C4-2B (cell line): ENCODE data around the gene RADIL.
A peak's percentile ranks its signal among the peaks of the same experiment; 100 is the strongest.
"Not testable (repeated sequence)": the region's sequence is repeated elsewhere in the genome, so short reads cannot be mapped to it uniquely, and the experiment has no call there.

Experiments used
- H3K27ac ChIP-seq: fragments of 450-650 bp; 2 replicates; pipeline ENCODE4 v1.5.1; 2017
- ZFX ChIP-seq: fragments of 450-650 bp; IDR thresholded peaks from 2 replicates; pipeline ENCODE4 v1.6.1; 2017
- TF ChIP-seq, protein P1 (sequence below): fragments of 450-650 bp; conservative IDR thresholded peaks from 2 replicates; pipeline ENCODE4 v1.5.1; 2017; ENCODE audit warnings: mild to moderate bottlenecking

RADIL gene

DNA sequence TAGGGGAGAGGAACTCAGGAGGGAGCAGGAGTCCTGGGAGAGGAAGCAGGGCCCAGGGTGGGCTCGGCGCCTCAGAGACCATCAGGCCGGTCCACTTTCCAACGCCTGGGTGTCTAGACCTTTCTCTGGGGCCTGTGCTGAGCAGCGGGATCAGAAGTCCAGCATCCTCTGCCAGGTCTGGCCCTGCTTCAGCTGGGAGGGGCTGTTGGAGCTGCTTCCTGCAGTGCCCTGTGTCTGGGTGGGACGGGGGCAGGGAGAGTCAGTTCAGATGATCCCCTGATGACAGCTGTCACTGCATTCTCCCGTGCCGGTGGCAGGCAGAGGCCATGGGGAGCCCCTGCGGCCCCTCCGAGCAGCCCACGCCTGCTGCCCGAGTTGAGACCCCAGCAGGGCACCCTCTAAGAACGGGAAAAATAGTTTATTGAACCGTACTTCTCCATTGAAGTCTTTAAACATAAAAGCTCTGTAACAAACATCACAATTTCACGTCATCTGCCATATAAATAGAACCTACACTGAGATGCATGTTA lies 84.7 kb downstream of the RADIL start:
- no peak overlapping the region for H3K27ac ChIP-seq
- TF ChIP-seq, protein P1, sequence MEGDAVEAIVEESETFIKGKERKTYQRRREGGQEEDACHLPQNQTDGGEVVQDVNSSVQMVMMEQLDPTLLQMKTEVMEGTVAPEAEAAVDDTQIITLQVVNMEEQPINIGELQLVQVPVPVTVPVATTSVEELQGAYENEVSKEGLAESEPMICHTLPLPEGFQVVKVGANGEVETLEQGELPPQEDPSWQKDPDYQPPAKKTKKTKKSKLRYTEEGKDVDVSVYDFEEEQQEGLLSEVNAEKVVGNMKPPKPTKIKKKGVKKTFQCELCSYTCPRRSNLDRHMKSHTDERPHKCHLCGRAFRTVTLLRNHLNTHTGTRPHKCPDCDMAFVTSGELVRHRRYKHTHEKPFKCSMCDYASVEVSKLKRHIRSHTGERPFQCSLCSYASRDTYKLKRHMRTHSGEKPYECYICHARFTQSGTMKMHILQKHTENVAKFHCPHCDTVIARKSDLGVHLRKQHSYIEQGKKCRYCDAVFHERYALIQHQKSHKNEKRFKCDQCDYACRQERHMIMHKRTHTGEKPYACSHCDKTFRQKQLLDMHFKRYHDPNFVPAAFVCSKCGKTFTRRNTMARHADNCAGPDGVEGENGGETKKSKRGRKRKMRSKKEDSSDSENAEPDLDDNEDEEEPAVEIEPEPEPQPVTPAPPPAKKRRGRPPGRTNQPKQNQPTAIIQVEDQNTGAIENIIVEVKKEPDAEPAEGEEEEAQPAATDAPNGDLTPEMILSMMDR = no peak
- TF ChIP-seq ZFX = no peak

DNA sequence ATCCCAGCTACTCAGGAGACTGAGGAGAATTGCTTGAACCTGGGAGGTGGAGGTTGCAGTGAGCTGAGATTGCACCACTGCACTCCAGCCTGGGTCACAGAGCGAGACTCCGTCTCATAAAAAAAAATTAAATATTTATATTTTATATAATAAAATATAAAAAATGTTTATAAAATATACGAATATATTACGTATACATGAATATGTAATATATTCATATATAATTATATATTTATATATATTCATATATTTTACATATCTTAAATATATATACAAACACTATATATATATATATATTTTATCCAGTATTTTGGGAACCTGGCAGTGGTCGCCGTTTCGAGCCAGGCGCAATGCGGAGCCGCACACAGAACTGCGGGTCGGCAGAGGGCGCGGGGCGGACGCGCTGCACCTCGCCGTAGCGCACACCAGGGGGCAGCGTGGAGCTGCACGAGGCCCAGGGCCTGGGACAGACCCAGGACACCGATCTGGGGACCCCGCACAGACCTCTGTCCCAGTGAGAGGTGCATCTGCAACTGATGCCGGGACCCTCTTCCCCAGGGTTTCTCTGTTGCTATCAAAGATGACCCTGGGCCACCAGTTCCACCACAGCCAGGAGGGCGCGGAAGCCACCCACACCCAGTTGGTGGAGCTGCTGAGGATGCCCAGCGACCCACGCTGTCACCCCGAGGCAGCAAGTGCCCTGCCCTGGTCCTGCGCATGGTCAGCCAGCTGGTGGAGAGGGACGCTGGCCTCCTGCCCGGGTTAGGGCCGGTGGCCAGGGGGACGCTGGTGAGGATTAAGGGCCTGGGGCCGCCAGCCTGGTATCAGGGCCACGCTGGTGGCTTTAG lies 85.4 kb downstream of the RADIL start:
- no peak for TF ChIP-seq ZFX
- TF ChIP-seq, protein P1 = peak; percentile 89
- no peak overlapping the region for H3K27ac ChIP-seq

DNA sequence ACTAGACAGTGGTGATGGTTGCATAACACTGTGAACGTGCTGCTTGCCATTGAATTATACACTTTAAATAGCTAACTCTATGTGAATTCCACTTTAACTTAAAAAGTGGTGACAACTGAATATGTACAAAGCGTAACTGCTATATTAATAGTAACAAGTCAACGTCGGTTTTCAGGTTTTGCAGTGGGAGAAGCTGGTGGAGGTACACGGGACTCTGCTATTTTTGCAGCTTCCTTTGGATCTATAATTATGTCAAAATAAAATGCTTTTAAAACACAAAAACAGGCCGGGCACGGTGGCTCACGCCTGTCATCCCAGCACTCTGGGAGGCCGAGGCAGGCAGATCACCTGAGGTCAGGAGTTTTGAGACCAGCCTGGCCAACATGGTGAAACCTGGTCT lies 87.1 kb downstream of the RADIL start:
- no peak overlapping the region for H3K27ac ChIP-seq
- TF ChIP-seq, protein P1 = no peak
- TF ChIP-seq ZFX = no peak

GRCh38 chr7:4794591-4795350 lies 88.7 kb downstream of the RADIL start:
- TF ChIP-seq, protein P1 = no peak
- no peak for TF ChIP-seq ZFX
- no peak overlapping the region for H3K27ac ChIP-seq

DNA sequence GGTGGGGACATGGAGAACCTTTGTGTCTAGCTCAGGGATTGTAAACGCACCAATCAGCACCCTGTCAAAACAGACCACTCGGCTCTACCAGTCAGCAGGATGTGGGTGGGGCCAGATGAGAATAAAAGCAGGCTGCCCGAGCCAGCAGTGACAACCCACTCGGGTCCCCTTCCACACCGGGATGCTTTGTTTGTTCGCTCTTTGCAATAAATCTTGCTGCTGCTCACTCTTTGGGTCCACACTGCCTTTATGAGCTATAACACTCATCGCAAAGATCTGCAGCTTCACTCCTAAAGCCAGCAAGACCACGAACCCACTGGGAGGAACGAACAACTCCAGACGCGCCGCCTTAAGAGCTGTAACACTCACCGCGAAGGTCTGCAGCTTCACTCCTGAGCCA lies 89.3 kb downstream of the RADIL start:
- not testable (repeated sequence) for H3K27ac ChIP-seq

DNA sequence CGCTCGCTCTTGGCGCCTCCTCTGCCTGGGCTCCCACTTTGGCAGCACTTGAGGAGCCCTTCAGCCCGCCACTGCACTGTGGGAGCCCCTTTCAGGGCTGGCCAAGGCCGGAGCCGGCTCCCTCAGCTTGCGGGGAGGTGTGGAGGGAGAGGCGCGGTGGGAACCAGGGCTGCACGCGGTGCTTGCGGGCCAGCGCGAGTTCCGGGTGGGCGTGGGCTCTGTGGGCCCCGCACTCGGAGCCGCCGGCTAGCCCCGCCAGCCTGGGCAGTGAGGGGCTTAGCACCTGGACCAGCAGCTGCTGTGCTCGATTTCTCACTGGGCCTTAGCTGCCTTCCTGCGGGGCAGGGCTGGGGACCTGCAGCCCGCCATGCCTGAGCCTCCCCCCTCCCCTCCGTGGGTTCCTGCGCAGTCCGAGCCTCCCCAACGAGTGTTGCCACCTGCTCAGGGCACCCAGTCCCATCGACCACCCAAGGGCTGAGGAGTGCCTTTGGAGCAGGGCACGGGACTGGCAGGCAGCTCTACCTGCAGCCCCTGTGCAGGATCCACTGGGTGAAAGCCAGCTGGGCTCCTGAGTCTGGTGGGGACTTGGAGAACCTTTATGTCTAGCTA lies 90.0 kb downstream of the RADIL start:
- not testable (repeated sequence) for H3K27ac ChIP-seq

GRCh38 chr7:4792537-4793126 lies 90.9 kb downstream of the RADIL start:
- H3K27ac ChIP-seq = no peak overlapping the region
- no peak for TF ChIP-seq ZFX

DNA sequence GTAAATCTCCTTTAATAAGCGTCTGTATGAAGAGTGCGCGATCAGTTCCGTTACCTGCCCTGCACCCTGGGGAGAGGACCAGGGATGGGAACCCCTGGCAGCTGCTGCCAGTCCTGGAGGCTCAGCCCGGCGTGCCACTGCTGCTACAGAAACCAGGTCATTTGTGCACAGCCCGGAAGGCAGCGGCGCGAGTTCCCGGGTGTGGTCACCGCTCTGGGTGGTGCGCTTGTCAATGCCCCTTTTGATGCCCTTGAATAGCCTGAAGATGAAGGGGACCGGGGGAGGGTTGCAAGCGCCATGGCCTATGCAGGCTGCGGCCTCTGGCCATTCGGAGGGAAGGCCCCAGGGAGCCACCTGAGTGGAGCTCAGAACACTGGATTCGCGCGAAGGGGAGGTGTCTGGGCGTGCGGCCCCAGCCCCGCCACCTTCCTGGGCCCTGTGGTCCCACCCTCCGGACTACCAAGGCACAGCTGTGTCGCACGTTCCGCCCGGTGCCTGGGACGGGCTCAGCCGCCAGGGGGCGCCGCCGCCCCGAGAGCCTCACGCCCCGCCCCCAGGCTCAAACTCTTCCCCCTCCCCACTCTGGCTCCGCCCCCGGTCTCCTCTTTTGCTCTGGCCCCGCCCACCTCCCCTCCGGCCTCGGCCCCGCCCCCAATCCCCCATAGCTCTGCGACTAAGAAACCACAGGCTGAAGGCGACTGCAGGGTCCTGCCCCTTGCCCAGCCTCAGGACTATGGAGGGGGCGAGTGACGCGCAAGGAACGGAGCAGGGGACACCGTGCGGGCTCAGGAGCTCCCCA lies 91.6 kb downstream of the RADIL start:
- no peak overlapping the region for H3K27ac ChIP-seq
- TF ChIP-seq ZFX = no peak
- TF ChIP-seq, protein P1 = no peak; the same call in 1 of the 2 replicates
